D721Med (cell line): ENCODE data around the gene AHCYL2.

Experiments
- DNase-seq: peaks from one replicate; pipeline ENCODE4 v3.0.0; 2011; ENCODE audit warnings: low spot score; ENCODE audit not compliant: insufficient read length
- FAIRE-seq: peaks from 2 replicates; lab custom pipeline; 2011; peaks lifted over from hg19 to GRCh38; lab: Jason Lieb, UNC
- TF ChIP-seq, protein P1 (sequence below): IDR thresholded peaks from 2 replicates; pipeline ENCODE4 v1.5.1; 2012; ENCODE audit warnings: mild to moderate bottlenecking, control low read depth; ENCODE audit not compliant: insufficient read depth; ENCODE audit errors: missing control alignments

AHCYL2 gene

GRCh38 chr7:129464194-129464593 lies 239.4 kb downstream of the AHCYL2 start:
- FAIRE-seq (no peak), DNase-seq (no peak)
- TF ChIP-seq, protein P1, sequence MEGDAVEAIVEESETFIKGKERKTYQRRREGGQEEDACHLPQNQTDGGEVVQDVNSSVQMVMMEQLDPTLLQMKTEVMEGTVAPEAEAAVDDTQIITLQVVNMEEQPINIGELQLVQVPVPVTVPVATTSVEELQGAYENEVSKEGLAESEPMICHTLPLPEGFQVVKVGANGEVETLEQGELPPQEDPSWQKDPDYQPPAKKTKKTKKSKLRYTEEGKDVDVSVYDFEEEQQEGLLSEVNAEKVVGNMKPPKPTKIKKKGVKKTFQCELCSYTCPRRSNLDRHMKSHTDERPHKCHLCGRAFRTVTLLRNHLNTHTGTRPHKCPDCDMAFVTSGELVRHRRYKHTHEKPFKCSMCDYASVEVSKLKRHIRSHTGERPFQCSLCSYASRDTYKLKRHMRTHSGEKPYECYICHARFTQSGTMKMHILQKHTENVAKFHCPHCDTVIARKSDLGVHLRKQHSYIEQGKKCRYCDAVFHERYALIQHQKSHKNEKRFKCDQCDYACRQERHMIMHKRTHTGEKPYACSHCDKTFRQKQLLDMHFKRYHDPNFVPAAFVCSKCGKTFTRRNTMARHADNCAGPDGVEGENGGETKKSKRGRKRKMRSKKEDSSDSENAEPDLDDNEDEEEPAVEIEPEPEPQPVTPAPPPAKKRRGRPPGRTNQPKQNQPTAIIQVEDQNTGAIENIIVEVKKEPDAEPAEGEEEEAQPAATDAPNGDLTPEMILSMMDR: no peak

- TF ChIP-seq, protein P1: no peak
- FAIRE-seq (no peak), DNase-seq (no peak)
These were observed 240.2 kb downstream of the AHCYL2 start for GRCh38 chr7:129465080-129465479.

GRCh38 chr7:129466796-129467195 lies 242.0 kb downstream of the AHCYL2 start:
- TF ChIP-seq, protein P1: no peak
- DNase-seq (no peak), FAIRE-seq (no peak)

- DNase-seq: no peak
- no peak for FAIRE-seq
- TF ChIP-seq, protein P1: no peak
These were observed 243.3 kb downstream of the AHCYL2 start for GRCh38 chr7:129468087-129468486.

GRCh38 chr7:129468547-129468946 lies 243.7 kb downstream of the AHCYL2 start:
- FAIRE-seq: no peak
- no peak for DNase-seq
- TF ChIP-seq, protein P1: no peak

- TF ChIP-seq, protein P1: no peak
- DNase-seq (no peak), FAIRE-seq (peak; percentile 35)
These were observed 245.1 kb downstream of the AHCYL2 start for GRCh38 chr7:129469930-129470329.

DNA sequence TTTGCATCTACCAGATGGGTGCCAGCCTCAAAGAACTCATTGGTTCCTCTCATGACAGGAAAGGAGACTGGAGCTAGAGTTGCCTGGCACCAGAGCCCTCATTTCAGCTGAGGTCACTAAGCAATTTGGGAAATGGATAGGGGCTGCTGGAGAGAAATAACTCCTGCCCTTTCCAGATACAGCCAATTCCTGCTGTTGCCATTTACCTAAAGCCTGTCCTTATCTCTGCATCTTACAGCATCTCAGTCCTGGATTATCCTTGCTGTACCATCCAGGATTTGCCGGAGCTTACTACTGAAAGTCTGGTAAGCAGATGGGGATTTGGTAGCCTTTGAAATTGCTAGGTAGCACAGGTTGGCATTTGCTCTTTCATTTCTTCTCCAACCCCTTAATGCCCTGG lies 245.6 kb downstream of the AHCYL2 start:
- TF ChIP-seq, protein P1: no peak
- DNase-seq: peak; percentile 29
- peak; percentile 88 for FAIRE-seq
